Lung (tissue), 12 donors: ENCODE results near the gene SH3GL1. TPM values are rescaled to one million over a fixed set of nuclear protein-coding genes. Genes with fewer than 3 reads are reported as not detected.

ENCODE experiments used
- ATAC-seq: fragments of 200-7000 bp; cut with Tn5 transposase; one replicate; pipeline ENCODE4 v1.9.1; 2020; ENCODE audit warnings: moderate number of reproducible peaks; ENCODE audit not compliant: insufficient read depth, low FRiP score
- DNase-seq, 3 donors: peaks; one replicate each; pipeline ENCODE4 v3.0.0-alpha.2; 2013 to 2017
- H3K27ac ChIP-seq, 2 donors: one replicate each; pipeline ENCODE4 v1.5.1; 2013; ENCODE audit warnings: mild to moderate bottlenecking in 2 of 2, moderate library complexity in 2 of 2, control low read depth in 1 of 2, inconsistent platforms in 1 of 2, low read depth in 1 of 2, low read length in 1 of 2
- H3K27me3 ChIP-seq, 3 donors: one replicate each; pipeline ENCODE4 v1.5.1; 2013; ENCODE audit warnings: low read length in 2 of 3; ENCODE audit not compliant: control insufficient read depth in 3 of 3, insufficient read depth in 3 of 3
- H3K36me3 ChIP-seq, 4 donors: one replicate each; pipeline ENCODE4 v1.5.1; 2013; ENCODE audit warnings: low read length in 4 of 4, mild to moderate bottlenecking in 1 of 4, moderate library complexity in 1 of 4; ENCODE audit not compliant: control insufficient read depth in 4 of 4, insufficient read depth in 4 of 4
- H3K4me1 ChIP-seq, 5 donors: one replicate each; pipeline ENCODE4 v1.5.1; 2013; ENCODE audit warnings: low read length in 5 of 5, mild to moderate bottlenecking in 2 of 5, moderate library complexity in 1 of 5; ENCODE audit not compliant: control insufficient read depth in 5 of 5, insufficient read depth in 5 of 5
- H3K4me3 ChIP-seq: one replicate; pipeline ENCODE4 v1.5.1; 2013; ENCODE audit warnings: mild to moderate bottlenecking, control low read depth, moderate library complexity
- H3K9ac ChIP-seq, 2 donors: one replicate each; pipeline ENCODE4 v1.5.1; 2013; ENCODE audit warnings: low read length in 2 of 2, control low read depth in 1 of 2; ENCODE audit not compliant: insufficient read depth in 1 of 2
- H3K9me3 ChIP-seq, 4 donors: one replicate each; pipeline ENCODE4 v1.5.1; 2013; ENCODE audit warnings: low read length in 3 of 4, mild to moderate bottlenecking in 1 of 4, moderate library complexity in 1 of 4; ENCODE audit not compliant: control insufficient read depth in 4 of 4, insufficient read depth in 3 of 4
- CTCF ChIP-seq: IDR thresholded peaks from 2 replicates; pipeline ENCODE4 v1.5.1; 2012; ENCODE audit warnings: mild to moderate bottlenecking; ENCODE audit errors: control extremely low read depth, extremely low read depth
- WGBS, 2 donors: extraction: QIAGEN DNeasy Blood & Tissue Kit; methylation state at CpG; one replicate each; pipeline ENCODE4 v1.1.7; 2013; 5-methylcytosine and 5-hydroxymethylcytosine counted together
- polyA plus RNA-seq, 2 donors: library from polyadenylated mRNA; stranded (reverse); fragments of 200-250 nt; gene quantifications; one replicate each; pipeline ENCODE4 v1.2.1, GENCODE V29; 2013
- total RNA-seq, 2 donors: library from RNA; depleted of rRNA in 1 of 2; stranded (reverse); fragments of >200 nt in 1 of 2; gene quantifications; one replicate each; pipeline ENCODE4 v1.2.1, GENCODE V29; 2014 to 2021
- donor health status: control.
- donor health status: control.
- donor health status: Bipolar disorder and iron deficiency.
- donor health status: healthy.
- donor health status: DM: yes; HTN: yes; CAD: no.

SH3GL1 gene
- total and polyA plus RNA-seq, 4 donors, result 30.6 to 68.6 (median 59.2) TPM

- H3K36me3 ChIP-seq, result peaks cover 9 to 44% (median 19%) of the 10 kb centered on the region in 4 donors
- H3K4me1 ChIP-seq, result no peaks in the 10 kb centered on the region
- H3K9me3 ChIP-seq, result no peaks in the 10 kb centered on the region
- ATAC-seq, result no peak
- no peak overlapping the region for H3K27ac ChIP-seq
- TF ChIP-seq CTCF, result no peak
- no peak overlapping the region for H3K4me3 ChIP-seq
- WGBS, 2 donors, result 93 to 95% methylated on average over 15 of the region's 15 CpGs
- H3K9ac ChIP-seq, result no peak overlapping the region
- no peak for DNase-seq
- no peaks in the 10 kb centered on the region for H3K27me3 ChIP-seq
Measured at GRCh38 chr19:4443188-4443587, 42.8 kb upstream of the SH3GL1 start.

GRCh38 chr19:4442819-4443146 is 42.4 kb upstream of the SH3GL1 start:
- Histone ChIP-seq H3K9me3 (no peaks in the 10 kb centered on the region), H3K27ac (no peak overlapping the region), H3K36me3 (peaks cover 9 to 40% (median 18%) of the 10 kb centered on the region in 4 donors), H3K27me3 (no peaks in the 10 kb centered on the region), H3K4me3 (no peak overlapping the region), H3K9ac (no peak overlapping the region), H3K4me1 (no peaks in the 10 kb centered on the region)
- no peak for DNase-seq
- ATAC-seq, result no peak
- WGBS, 2 donors, result 85 to 87% methylated on average over 10 of the region's 10 CpGs
- TF ChIP-seq CTCF, result no peak

- TF ChIP-seq CTCF, result no peak
- no peak for DNase-seq
- H3K36me3 ChIP-seq, result peaks cover 9 to 34% (median 16%) of the 10 kb centered on the region in 4 donors
- H3K4me3 ChIP-seq, result no peak overlapping the region
- no peak overlapping the region for H3K27ac ChIP-seq
- 78 to 82% methylated on average over 20 to 22 of the region's 22 CpGs for WGBS, 2 donors
- no peaks in the 10 kb centered on the region for H3K9me3 ChIP-seq
- no peak for ATAC-seq
- no peaks in the 10 kb centered on the region for H3K27me3 ChIP-seq
- no peaks in the 10 kb centered on the region for H3K4me1 ChIP-seq
- H3K9ac ChIP-seq, result no peak overlapping the region
Measured at GRCh38 chr19:4441994-4442818, 41.9 kb upstream of the SH3GL1 start.
